ENCODE measurements around the gene LRRTM2. TPM values are rescaled to one million over a fixed set of nuclear protein-coding genes. Genes with fewer than 3 reads are reported as not detected.

The LRRTM2 gene
- total RNA-seq, 2 donors from 2014 or later = 0.52 to 0.66 TPM

DNA sequence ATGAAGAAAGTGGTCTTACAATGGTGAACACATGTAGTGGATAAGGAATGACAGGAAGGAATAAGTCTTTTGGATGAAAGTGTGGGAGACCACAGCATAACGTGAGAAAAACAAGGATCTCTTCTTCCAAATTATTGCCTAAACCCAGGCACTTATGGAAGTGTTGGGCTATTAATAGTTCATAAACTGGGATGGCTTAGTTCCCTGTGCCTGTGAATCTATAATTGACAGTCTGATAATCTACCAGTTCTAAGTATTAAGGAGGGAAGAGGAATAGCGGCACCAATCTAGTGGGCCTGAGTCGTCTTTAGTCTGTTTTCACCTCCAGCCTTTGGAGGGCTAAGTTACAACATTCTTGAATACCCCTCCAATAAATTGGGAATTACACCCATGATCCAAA lies 39.2 kb upstream of the LRRTM2 start:
- H3K27ac ChIP-seq = no peak overlapping the region
- 90 to 97% methylated on average over 3 of the region's 3 CpGs for WGBS, 2 donors
- intact Hi-C loops (cut with DNase I) = no loop called here
- no peaks in the 10 kb centered on the region for H3K9me3 ChIP-seq
- no peaks in the 10 kb centered on the region for H3K36me3 ChIP-seq (replicated peaks in 1 of 2; ENCODE audit: insufficient read depth in 1 of 2, low read depth in 2 of 2)
- H3K4me1 ChIP-seq = no peaks in the 10 kb centered on the region
- ATAC-seq = no peak
- no peak overlapping the region for H3K4me3 ChIP-seq
- H3K27me3 ChIP-seq = no peaks in the 10 kb centered on the region
- no peak for DNase-seq
- no peak for TF ChIP-seq POLR2A (IDR thresholded peaks at IDR 0.05)
- TF ChIP-seq, protein P1, sequence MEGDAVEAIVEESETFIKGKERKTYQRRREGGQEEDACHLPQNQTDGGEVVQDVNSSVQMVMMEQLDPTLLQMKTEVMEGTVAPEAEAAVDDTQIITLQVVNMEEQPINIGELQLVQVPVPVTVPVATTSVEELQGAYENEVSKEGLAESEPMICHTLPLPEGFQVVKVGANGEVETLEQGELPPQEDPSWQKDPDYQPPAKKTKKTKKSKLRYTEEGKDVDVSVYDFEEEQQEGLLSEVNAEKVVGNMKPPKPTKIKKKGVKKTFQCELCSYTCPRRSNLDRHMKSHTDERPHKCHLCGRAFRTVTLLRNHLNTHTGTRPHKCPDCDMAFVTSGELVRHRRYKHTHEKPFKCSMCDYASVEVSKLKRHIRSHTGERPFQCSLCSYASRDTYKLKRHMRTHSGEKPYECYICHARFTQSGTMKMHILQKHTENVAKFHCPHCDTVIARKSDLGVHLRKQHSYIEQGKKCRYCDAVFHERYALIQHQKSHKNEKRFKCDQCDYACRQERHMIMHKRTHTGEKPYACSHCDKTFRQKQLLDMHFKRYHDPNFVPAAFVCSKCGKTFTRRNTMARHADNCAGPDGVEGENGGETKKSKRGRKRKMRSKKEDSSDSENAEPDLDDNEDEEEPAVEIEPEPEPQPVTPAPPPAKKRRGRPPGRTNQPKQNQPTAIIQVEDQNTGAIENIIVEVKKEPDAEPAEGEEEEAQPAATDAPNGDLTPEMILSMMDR (IDR thresholded peaks at IDR 0.05) = no peak

DNA sequence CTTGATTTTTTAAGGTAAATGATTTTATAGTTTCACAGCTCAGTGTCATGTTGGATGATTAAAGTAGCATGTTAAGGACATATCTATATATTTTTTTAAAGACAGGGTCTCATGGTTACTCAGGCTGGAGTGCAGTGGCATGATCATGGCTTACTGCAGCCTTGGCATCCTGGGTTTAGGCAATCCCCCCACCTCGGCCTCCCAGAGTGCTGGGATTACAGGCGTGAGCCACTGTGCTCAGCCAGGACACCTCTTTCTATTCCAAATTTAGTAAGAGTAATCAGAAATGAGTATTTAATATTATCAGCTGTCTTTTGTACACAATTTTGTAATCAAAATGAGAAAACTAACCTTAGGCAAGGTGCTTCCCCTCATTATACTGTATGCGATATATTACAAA lies 38.6 kb upstream of the LRRTM2 start:
- DNase-seq (no peak), ATAC-seq (no peak)
- intact Hi-C loops (cut with DNase I) = no loop called here
- Histone ChIP-seq H3K36me3 (replicated peaks in 1 of 2; ENCODE audit: insufficient read depth in 1 of 2, low read depth in 2 of 2) (no peaks in the 10 kb centered on the region), H3K9me3 (no peaks in the 10 kb centered on the region), H3K27me3 (no peaks in the 10 kb centered on the region), H3K4me3 (no peak overlapping the region), H3K27ac (no peak overlapping the region), H3K4me1 (no peaks in the 10 kb centered on the region)
- 96 to 97% methylated on average over 3 of the region's 3 CpGs for WGBS, 2 donors
- TF ChIP-seq, protein P1 (IDR thresholded peaks at IDR 0.05) = no peak
- TF ChIP-seq POLR2A (IDR thresholded peaks at IDR 0.05) = no peak

DNA sequence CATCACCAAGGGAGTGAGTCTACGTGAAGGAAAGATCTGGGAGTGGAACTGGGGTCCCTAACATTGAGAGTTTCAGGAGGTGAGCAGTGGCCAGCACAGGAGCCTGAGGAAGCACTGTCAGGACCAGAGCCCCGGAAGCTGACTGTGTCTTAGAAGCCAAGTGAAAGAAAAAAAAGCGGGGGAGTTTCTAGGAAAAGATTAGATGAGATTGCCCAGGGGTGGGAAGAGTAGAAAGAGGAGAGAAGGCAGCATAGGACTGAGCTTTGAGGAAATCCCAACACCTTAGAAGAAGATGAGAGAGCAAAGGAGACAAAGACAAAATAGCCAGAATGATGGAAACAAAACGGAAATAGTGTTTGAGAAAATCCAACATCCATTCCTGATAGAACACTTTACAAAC lies 37.0 kb upstream of the LRRTM2 start:
- Histone ChIP-seq H3K4me3 (no peak overlapping the region), H3K9me3 (no peaks in the 10 kb centered on the region), H3K27ac (no peak overlapping the region), H3K4me1 (no peaks in the 10 kb centered on the region), H3K27me3 (no peaks in the 10 kb centered on the region), H3K36me3 (replicated peaks in 1 of 2; ENCODE audit: insufficient read depth in 1 of 2, low read depth in 2 of 2) (no peaks in the 10 kb centered on the region)
- no peak for ATAC-seq
- TF ChIP-seq, protein P1 (IDR thresholded peaks at IDR 0.05) = no peak
- TF ChIP-seq POLR2A (IDR thresholded peaks at IDR 0.05) = no peak
- 86 to 89% methylated on average over 4 of the region's 4 CpGs for WGBS, 2 donors
- intact Hi-C loops (cut with DNase I) = no loop called here
- DNase-seq = no peak

DNA sequence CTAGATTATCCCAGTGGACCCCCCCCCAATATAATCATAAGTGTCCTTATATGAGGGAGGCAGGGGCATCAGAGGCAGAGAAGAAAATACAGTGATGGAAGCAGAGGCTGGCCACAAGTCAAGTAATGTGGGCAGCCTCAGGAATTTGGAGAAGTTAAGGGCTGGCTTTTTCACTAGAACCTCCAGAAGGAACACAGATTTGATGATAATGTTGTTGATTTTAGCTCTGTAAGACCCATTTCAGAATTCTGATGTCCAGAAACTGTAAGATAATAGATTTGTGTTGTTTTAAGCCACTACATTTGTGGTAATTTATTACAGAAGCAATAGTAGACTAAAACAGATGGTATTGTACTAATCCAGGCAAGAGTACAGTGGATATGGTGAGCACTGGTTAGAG lies 36.3 kb upstream of the LRRTM2 start:
- H3K27ac ChIP-seq = no peak overlapping the region
- TF ChIP-seq, protein P1 (IDR thresholded peaks at IDR 0.05) = no peak
- TF ChIP-seq POLR2A (IDR thresholded peaks at IDR 0.05) = no peak
- no peak for ATAC-seq
- no peaks in the 10 kb centered on the region for H3K36me3 ChIP-seq (replicated peaks in 1 of 2; ENCODE audit: insufficient read depth in 1 of 2, low read depth in 2 of 2)
- no peak overlapping the region for H3K4me3 ChIP-seq
- H3K4me1 ChIP-seq = no peaks in the 10 kb centered on the region
- H3K9me3 ChIP-seq = no peaks in the 10 kb centered on the region
- DNase-seq = no peak
- intact Hi-C loops (cut with DNase I) = no loop called here
- no peaks in the 10 kb centered on the region for H3K27me3 ChIP-seq

DNA sequence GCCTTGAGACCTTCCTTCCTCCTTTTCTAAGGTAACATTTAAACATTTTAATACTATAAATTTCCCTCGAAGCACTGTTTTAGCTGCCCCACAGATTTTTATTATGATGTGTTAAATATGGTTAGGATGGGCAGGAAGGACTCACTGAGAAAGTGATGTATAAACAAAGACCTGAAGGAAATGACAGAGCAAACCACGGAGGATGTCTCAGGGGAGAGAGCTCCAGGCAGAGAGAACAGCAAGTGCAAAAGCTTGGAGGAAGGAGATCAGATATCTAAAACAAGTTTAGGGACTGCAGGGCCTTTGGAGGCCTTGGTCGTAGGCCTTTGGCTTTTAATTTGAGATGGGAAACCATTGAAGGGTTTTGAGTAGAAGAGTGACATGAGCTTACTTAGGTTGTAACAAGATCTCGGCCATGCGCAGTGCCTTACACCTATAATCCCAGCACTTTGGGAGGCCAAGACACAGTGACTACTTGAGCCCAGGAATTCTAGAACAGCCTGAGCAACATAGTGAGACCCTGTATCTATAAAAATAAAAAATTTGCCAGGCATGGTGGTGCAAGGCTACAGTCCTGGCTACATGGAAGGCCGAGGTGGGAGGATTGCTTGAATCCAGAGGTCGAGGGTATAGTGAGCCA lies 35.5 kb upstream of the LRRTM2 start:
- intact Hi-C loops (cut with DNase I) = no loop called here
- no peaks in the 10 kb centered on the region for H3K36me3 ChIP-seq (replicated peaks in 1 of 2; ENCODE audit: insufficient read depth in 1 of 2, low read depth in 2 of 2)
- no peak overlapping the region for H3K27ac ChIP-seq
- DNase-seq (no peak), ATAC-seq (no peak)
- 88 to 92% methylated on average over 7 of the region's 7 CpGs for WGBS, 2 donors
- H3K4me1 ChIP-seq = no peaks in the 10 kb centered on the region
- no peak overlapping the region for H3K4me3 ChIP-seq
- H3K9me3 ChIP-seq = no peaks in the 10 kb centered on the region
- no peaks in the 10 kb centered on the region for H3K27me3 ChIP-seq
- TF ChIP-seq POLR2A (IDR thresholded peaks at IDR 0.05) = no peak
- TF ChIP-seq, protein P1 (IDR thresholded peaks at IDR 0.05) = no peak

Measured in body of pancreas (tissue), 4 donors.